Urinary bladder (tissue), 4 donors: ENCODE data around the gene IGFBP5. TPM values are rescaled to one million over a fixed set of nuclear protein-coding genes. Genes with fewer than 3 reads are reported as not detected.

Experiments used
- DNase-seq: peaks from one replicate; pipeline ENCODE4 v3.0.0-alpha.2; 2015; ENCODE audit errors: extremely low spot score
- H3K27ac ChIP-seq: one replicate; pipeline ENCODE4 v1.5.1; 2013; ENCODE audit warnings: low read depth, mild to moderate bottlenecking, moderate library complexity
- H3K36me3 ChIP-seq: one replicate; pipeline ENCODE4 v1.6.1; 2013; ENCODE audit warnings: mild to moderate bottlenecking, moderate library complexity; ENCODE audit not compliant: insufficient read depth
- H3K4me1 ChIP-seq: one replicate; pipeline ENCODE4 v1.6.1; 2013; ENCODE audit warnings: mild to moderate bottlenecking, moderate library complexity; ENCODE audit not compliant: insufficient read depth
- H3K4me3 ChIP-seq: one replicate; pipeline ENCODE4 v1.5.1; 2013; ENCODE audit warnings: low read depth, low read length
- WGBS: extraction: QIAGEN DNeasy Blood & Tissue Kit; methylation state at CpG from one replicate; pipeline ENCODE4 v1.1.7; 2013; 5-methylcytosine and 5-hydroxymethylcytosine counted together
- polyA plus RNA-seq: library from polyadenylated mRNA; stranded (reverse); fragments of 200-250 nt; gene quantifications from one replicate; pipeline ENCODE4 v1.2.3, GENCODE V29; 2013
- total RNA-seq: library from RNA; depleted of rRNA; stranded (reverse); fragments of >200 nt; gene quantifications from one replicate; pipeline ENCODE4 v1.2.3, GENCODE V29; 2014
- donor health status: healthy with polysubstance abuse.
- donor health status: healthy.

Gene IGFBP5
- total RNA-seq (159 TPM), polyA plus RNA-seq (516 TPM)

- Histone ChIP-seq H3K4me1 (no peaks in the 10 kb centered on the region), H3K27ac (peak within 1 kb of the TSS; percentile 85), H3K36me3 (no peaks in the 10 kb centered on the region), H3K4me3 (peak within 1 kb of the TSS; percentile 77)
- WGBS, result 6% methylated on average over 16 of the region's 16 CpGs
- DNase-seq, result peak; percentile 92
Measured at GRCh38 chr2:216695401-216695821, at the start of gene IGFBP5. Gene IGFBP5, minus strand, starts transcription at chr2:216695549. Its CDS starts 774 bp downstream, at chr2:216694775.

GRCh38 chr2:216743781-216744180 is 48.4 kb upstream of the IGFBP5 start:
- 91% methylated on average over 1 of the region's 1 CpG for WGBS
- Histone ChIP-seq H3K27ac (no peak overlapping the region), H3K4me3 (no peak overlapping the region), H3K36me3 (no peaks in the 10 kb centered on the region), H3K4me1 (peaks cover 2% of the 10 kb centered on the region)
- DNase-seq, result no peak

GRCh38 chr2:216742411-216742810 is 47.1 kb upstream of the IGFBP5 start:
- H3K36me3 ChIP-seq, result no peaks in the 10 kb centered on the region
- H3K4me3 ChIP-seq, result no peak overlapping the region
- WGBS, result 94% methylated on average over 3 of the region's 3 CpGs
- no peak for DNase-seq
- H3K27ac ChIP-seq, result no peak overlapping the region
- H3K4me1 ChIP-seq, result peaks cover 2% of the 10 kb centered on the region

- no peak overlapping the region for H3K4me3 ChIP-seq
- no peak for DNase-seq
- peaks cover 2% of the 10 kb centered on the region for H3K4me1 ChIP-seq
- no peak overlapping the region for H3K27ac ChIP-seq
- H3K36me3 ChIP-seq, result no peaks in the 10 kb centered on the region
- WGBS, result 68% methylated on average over 2 of the region's 2 CpGs
Measured at GRCh38 chr2:216741223-216741593, 45.9 kb upstream of the IGFBP5 start.

GRCh38 chr2:216740557-216741222 is 45.3 kb upstream of the IGFBP5 start:
- no peaks in the 10 kb centered on the region for H3K36me3 ChIP-seq
- 25% methylated on average over 6 of the region's 6 CpGs for WGBS
- peak overlapping the region; percentile 52 for H3K27ac ChIP-seq
- DNase-seq, result no peak
- peaks cover 2% of the 10 kb centered on the region for H3K4me1 ChIP-seq
- no peak overlapping the region for H3K4me3 ChIP-seq

- H3K4me3 ChIP-seq, result no peak overlapping the region
- 43% methylated on average over 3 of the region's 3 CpGs for WGBS
- H3K27ac ChIP-seq, result peak overlapping the region; percentile 16
- no peak for DNase-seq
- H3K4me1 ChIP-seq, result peaks cover 2% of the 10 kb centered on the region
- no peaks in the 10 kb centered on the region for H3K36me3 ChIP-seq
Measured at GRCh38 chr2:216739035-216739434, 43.7 kb upstream of the IGFBP5 start.

GRCh38 chr2:216737676-216738075 is 42.3 kb upstream of the IGFBP5 start:
- H3K27ac ChIP-seq, result no peak overlapping the region
- no peak overlapping the region for H3K4me3 ChIP-seq
- no peaks in the 10 kb centered on the region for H3K36me3 ChIP-seq
- H3K4me1 ChIP-seq, result peaks cover 2% of the 10 kb centered on the region
- 92% methylated on average over 4 of the region's 4 CpGs for WGBS
- DNase-seq, result no peak

- no peaks in the 10 kb centered on the region for H3K36me3 ChIP-seq
- H3K4me3 ChIP-seq, result no peak overlapping the region
- no peak for DNase-seq
- peaks cover 2% of the 10 kb centered on the region for H3K4me1 ChIP-seq
- 93% methylated on average over 1 of the region's 1 CpG for WGBS
- H3K27ac ChIP-seq, result no peak overlapping the region
Measured at GRCh38 chr2:216736326-216736725, 41.0 kb upstream of the IGFBP5 start.

GRCh38 chr2:216735668-216736067 is 40.3 kb upstream of the IGFBP5 start:
- H3K4me3 ChIP-seq, result no peak overlapping the region
- no peak overlapping the region for H3K27ac ChIP-seq
- no peaks in the 10 kb centered on the region for H3K36me3 ChIP-seq
- H3K4me1 ChIP-seq, result peaks cover 2% of the 10 kb centered on the region
- DNase-seq, result no peak

- WGBS, result 37% methylated on average over 6 of the region's 6 CpGs
- Histone ChIP-seq H3K4me1 (peaks cover 2% of the 10 kb centered on the region), H3K27ac (no peak overlapping the region), H3K4me3 (no peak overlapping the region), H3K36me3 (no peaks in the 10 kb centered on the region)
- peak; percentile 54 for DNase-seq
Measured at GRCh38 chr2:216735086-216735485, 39.7 kb upstream of the IGFBP5 start.

- 71% methylated on average over 7 of the region's 7 CpGs for WGBS
- Histone ChIP-seq H3K4me1 (no peaks in the 10 kb centered on the region), H3K36me3 (no peaks in the 10 kb centered on the region), H3K4me3 (no peak overlapping the region), H3K27ac (no peak overlapping the region)
- DNase-seq, result no peak
Measured at GRCh38 chr2:216733046-216733445, 37.7 kb upstream of the IGFBP5 start.

- no peak for DNase-seq
- Histone ChIP-seq H3K4me1 (no peaks in the 10 kb centered on the region), H3K36me3 (no peaks in the 10 kb centered on the region), H3K4me3 (no peak overlapping the region), H3K27ac (no peak overlapping the region)
- WGBS, result 85% methylated on average over 7 of the region's 7 CpGs
Measured at GRCh38 chr2:216732334-216732733, 37.0 kb upstream of the IGFBP5 start.

GRCh38 chr2:216731465-216731864 is 36.1 kb upstream of the IGFBP5 start:
- no peaks in the 10 kb centered on the region for H3K4me1 ChIP-seq
- 87% methylated on average over 5 of the region's 5 CpGs for WGBS
- H3K36me3 ChIP-seq, result no peaks in the 10 kb centered on the region
- no peak for DNase-seq
- no peak overlapping the region for H3K27ac ChIP-seq
- H3K4me3 ChIP-seq, result no peak overlapping the region

- Histone ChIP-seq H3K4me3 (no peak overlapping the region), H3K27ac (no peak overlapping the region), H3K4me1 (no peaks in the 10 kb centered on the region), H3K36me3 (no peaks in the 10 kb centered on the region)
- no peak for DNase-seq
- 85% methylated on average over 5 of the region's 5 CpGs for WGBS
Measured at GRCh38 chr2:216730871-216731270, 35.5 kb upstream of the IGFBP5 start.
